Loucy (cell line): ENCODE measurements around the gene LRRC4B.

Experiments
- H2AFZ ChIP-seq: fragments of 200-600 bp; sonication (generic); 2 replicates; pipeline ENCODE4 v1.6.0; 2016; ENCODE audit warnings: antibody characterized with exemption, mild to moderate bottlenecking, low read length, moderate library complexity
- H3F3A ChIP-seq: fragments of 200-600 bp; 2 replicates; pipeline ENCODE4 v1.6.0; 2016; ENCODE audit warnings: antibody characterized with exemption, low read depth, mild to moderate bottlenecking
- H3K27me3 ChIP-seq: fragments of 200-600 bp; sonication (generic); 2 replicates; pipeline ENCODE4 v1.6.1; 2014; ENCODE audit warnings: low read length, mild to moderate bottlenecking; ENCODE audit not compliant: insufficient read depth, poor library complexity, severe bottlenecking
- H3K36me3 ChIP-seq: fragments of 200-600 bp; sonication (generic); 2 replicates; pipeline ENCODE4 v1.6.1; 2016; ENCODE audit warnings: low read length; ENCODE audit not compliant: insufficient read depth
- H3K4me1 ChIP-seq: fragments of 200-600 bp; sonication (generic); 2 replicates; pipeline ENCODE4 v1.5.1; 2014; ENCODE audit warnings: low read length, mild to moderate bottlenecking; ENCODE audit not compliant: insufficient read depth, poor library complexity, severe bottlenecking
- H3K4me2 ChIP-seq: fragments of 200-600 bp; sonication (generic); 2 replicates; pipeline ENCODE4 v1.6.0; 2014; ENCODE audit warnings: antibody characterized with exemption, low read length, low read depth, mild to moderate bottlenecking; ENCODE audit not compliant: poor library complexity, severe bottlenecking
- H3K4me3 ChIP-seq: fragments of 200-600 bp; sonication (generic); 2 replicates; pipeline ENCODE4 v1.5.1; 2014; ENCODE audit warnings: low read length, mild to moderate bottlenecking, mixed read lengths; ENCODE audit not compliant: poor library complexity, severe bottlenecking
- H3K79me2 ChIP-seq: fragments of 200-600 bp; sonication (generic); 2 replicates; pipeline ENCODE4 v1.6.1; 2014; ENCODE audit warnings: low read length; ENCODE audit not compliant: insufficient read depth
- H3K9ac ChIP-seq: fragments of 200-600 bp; sonication (generic); 2 replicates; pipeline ENCODE4 v1.6.0; 2014; ENCODE audit warnings: mild to moderate bottlenecking, low read depth, low read length, moderate library complexity; ENCODE audit not compliant: poor library complexity, severe bottlenecking
- H3K9me2 ChIP-seq: fragments of 200-600 bp; sonication (generic); replicated peaks from 2 replicates; pipeline ENCODE4 v1.6.1; 2016; ENCODE audit warnings: low read depth, low read length, mixed read lengths
- H3K9me3 ChIP-seq: fragments of 200-600 bp; sonication (generic); 2 replicates; pipeline ENCODE4 v1.6.1; 2014; ENCODE audit warnings: mild to moderate bottlenecking, antibody characterized with exemption, low read length, low read depth; ENCODE audit not compliant: insufficient read depth
- H4K20me1 ChIP-seq: fragments of 200-600 bp; sonication (generic); 2 replicates; pipeline ENCODE4 v1.6.0; 2014; ENCODE audit warnings: antibody characterized with exemption, low read length, mild to moderate bottlenecking; ENCODE audit not compliant: insufficient read depth, poor library complexity, severe bottlenecking
- EZH2phosphoT487 ChIP-seq: fragments of 200-600 bp; IDR thresholded peaks from 2 replicates; pipeline ENCODE4 v1.6.1; 2018; ENCODE audit warnings: antibody characterized with exemption, mild to moderate bottlenecking, moderate library complexity, borderline replicate concordance
- TF ChIP-seq, protein P1 (sequence below): fragments of 200-600 bp; sonication (generic); conservative IDR thresholded peaks from 2 replicates; pipeline ENCODE4 v1.5.1; 2014; ENCODE audit warnings: mild to moderate bottlenecking, antibody characterized with exemption, low read length

LRRC4B gene

DNA sequence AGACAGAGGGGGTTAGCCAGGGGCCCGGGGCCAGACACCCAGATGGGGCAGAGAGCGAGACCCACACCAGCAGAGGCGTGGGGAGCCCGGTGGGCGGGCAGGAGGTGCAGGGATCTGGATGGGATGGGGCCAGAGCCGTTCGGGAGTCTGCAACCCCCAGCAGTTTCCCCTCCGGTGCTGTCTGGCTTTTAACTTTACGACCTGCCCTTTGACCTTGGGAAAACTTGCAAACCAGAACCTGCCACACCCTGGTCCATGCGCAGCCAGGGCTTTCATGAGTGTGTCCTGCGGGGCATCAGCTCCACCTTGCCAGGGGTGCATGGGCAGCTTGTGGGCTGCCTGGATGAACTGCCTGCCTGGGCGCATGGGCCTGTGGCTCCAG, 67.1 kb downstream of the LRRC4B start:
- no peaks in the 10 kb centered on the region for H3K9me3 ChIP-seq
- H3F3A ChIP-seq: no peaks in the 10 kb centered on the region
- no peaks in the 10 kb centered on the region for H3K9me2 ChIP-seq
- no peaks in the 10 kb centered on the region for H3K4me1 ChIP-seq
- no peak overlapping the region for H3K4me3 ChIP-seq
- H3K79me2 ChIP-seq: no peaks in the 10 kb centered on the region
- no peak overlapping the region for H3K4me2 ChIP-seq
- no peaks in the 10 kb centered on the region for H3K36me3 ChIP-seq
- H4K20me1 ChIP-seq: no peaks in the 10 kb centered on the region
- TF ChIP-seq, protein P1, sequence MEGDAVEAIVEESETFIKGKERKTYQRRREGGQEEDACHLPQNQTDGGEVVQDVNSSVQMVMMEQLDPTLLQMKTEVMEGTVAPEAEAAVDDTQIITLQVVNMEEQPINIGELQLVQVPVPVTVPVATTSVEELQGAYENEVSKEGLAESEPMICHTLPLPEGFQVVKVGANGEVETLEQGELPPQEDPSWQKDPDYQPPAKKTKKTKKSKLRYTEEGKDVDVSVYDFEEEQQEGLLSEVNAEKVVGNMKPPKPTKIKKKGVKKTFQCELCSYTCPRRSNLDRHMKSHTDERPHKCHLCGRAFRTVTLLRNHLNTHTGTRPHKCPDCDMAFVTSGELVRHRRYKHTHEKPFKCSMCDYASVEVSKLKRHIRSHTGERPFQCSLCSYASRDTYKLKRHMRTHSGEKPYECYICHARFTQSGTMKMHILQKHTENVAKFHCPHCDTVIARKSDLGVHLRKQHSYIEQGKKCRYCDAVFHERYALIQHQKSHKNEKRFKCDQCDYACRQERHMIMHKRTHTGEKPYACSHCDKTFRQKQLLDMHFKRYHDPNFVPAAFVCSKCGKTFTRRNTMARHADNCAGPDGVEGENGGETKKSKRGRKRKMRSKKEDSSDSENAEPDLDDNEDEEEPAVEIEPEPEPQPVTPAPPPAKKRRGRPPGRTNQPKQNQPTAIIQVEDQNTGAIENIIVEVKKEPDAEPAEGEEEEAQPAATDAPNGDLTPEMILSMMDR: no peak
- TF ChIP-seq EZH2phosphoT487: no peak
- H2AFZ ChIP-seq: no peak overlapping the region
- H3K9ac ChIP-seq: no peak overlapping the region
- H3K27me3 ChIP-seq: peaks cover 4% of the 10 kb centered on the region

DNA sequence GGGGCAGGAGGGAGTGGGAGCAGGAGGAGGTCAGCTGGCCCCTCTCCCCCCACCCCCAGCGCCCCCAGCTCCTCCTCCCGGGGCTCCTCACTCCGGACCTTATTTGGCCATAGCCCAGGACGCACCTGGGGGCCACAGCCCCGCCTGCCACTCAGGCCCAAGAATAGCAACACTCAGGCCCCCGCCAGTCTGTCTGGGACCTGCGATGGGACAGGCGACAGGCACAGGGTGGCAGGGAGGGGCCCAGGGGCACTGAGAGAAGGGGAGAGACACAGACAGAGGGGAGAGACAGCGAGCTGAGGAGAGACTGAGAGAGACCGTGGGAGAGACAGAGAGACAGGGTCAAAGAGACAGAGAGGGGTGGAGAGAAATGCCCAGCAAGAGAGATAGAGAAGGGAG, 67.5 kb downstream of the LRRC4B start:
- Histone ChIP-seq H2AFZ (no peak overlapping the region), H3K27me3 (peaks cover 4% of the 10 kb centered on the region), H3F3A (no peaks in the 10 kb centered on the region), H3K4me2 (no peak overlapping the region), H3K4me3 (no peak overlapping the region), H3K9me3 (no peaks in the 10 kb centered on the region), H3K9me2 (no peaks in the 10 kb centered on the region), H3K4me1 (no peaks in the 10 kb centered on the region), H4K20me1 (no peaks in the 10 kb centered on the region), H3K9ac (no peak overlapping the region), H3K79me2 (no peaks in the 10 kb centered on the region), H3K36me3 (no peaks in the 10 kb centered on the region)
- TF ChIP-seq EZH2phosphoT487: no peak
- TF ChIP-seq, protein P1: no peak

DNA sequence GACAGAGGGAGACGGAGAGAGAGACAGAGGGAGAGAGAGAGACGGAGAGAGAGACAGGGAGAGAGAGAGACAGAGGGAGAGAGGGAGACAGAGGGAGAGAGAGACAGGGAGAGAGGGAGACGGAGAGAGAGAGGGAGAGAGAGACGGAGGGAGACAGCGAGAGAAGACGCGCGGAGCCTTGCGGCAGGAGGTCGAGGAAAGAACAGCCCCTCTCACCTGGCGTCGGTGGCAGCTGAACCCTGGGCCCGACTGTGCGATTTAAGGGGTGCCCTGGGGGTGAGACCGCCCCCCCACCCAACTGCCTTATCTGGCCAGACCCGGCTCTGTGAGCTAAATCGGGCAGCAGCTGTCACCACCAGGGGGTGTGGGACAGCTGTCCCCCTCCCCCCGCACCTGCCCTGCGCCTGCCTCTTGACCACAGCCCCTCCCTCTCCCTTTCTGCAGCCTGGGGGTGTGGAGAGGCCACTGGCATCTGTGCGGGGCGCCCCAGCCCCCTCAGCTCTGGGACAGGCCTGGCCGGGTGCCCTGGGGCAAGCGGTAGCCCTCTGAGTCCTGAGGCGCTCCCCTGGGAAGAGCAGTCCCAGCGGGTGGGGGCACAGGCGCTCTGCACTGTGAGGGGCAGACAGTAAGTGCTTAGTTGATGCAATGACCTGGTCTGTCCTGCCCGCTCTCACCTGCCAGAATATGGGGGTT, 68.0 kb downstream of the LRRC4B start:
- no peak overlapping the region for H3K9ac ChIP-seq
- no peaks in the 10 kb centered on the region for H3K9me2 ChIP-seq
- peaks cover 4% of the 10 kb centered on the region for H3K27me3 ChIP-seq
- no peak for TF ChIP-seq EZH2phosphoT487
- TF ChIP-seq, protein P1: no peak
- H4K20me1 ChIP-seq: no peaks in the 10 kb centered on the region
- H3K4me3 ChIP-seq: no peak overlapping the region
- no peak overlapping the region for H3K4me2 ChIP-seq
- H3K4me1 ChIP-seq: no peaks in the 10 kb centered on the region
- no peaks in the 10 kb centered on the region for H3F3A ChIP-seq
- no peaks in the 10 kb centered on the region for H3K79me2 ChIP-seq
- no peaks in the 10 kb centered on the region for H3K36me3 ChIP-seq
- H2AFZ ChIP-seq: no peak overlapping the region
- H3K9me3 ChIP-seq: no peaks in the 10 kb centered on the region
